ENCODE data around the gene SNCAIP.

GRCh38 chr5:122356855-122357254, 44.8 kb downstream of the SNCAIP start:
- no peak for TF ChIP-seq CTCF (IDR thresholded peaks at IDR 0.05; ENCODE audit: insufficient read depth, low read length, poor library complexity, severe bottlenecking)
- TF ChIP-seq EZH2phosphoT487 (conservative IDR thresholded peaks at IDR 0.05; ENCODE audit: low read length), result no peak
